ENCODE data around the gene ABT1.

The ABT1 gene

DNA sequence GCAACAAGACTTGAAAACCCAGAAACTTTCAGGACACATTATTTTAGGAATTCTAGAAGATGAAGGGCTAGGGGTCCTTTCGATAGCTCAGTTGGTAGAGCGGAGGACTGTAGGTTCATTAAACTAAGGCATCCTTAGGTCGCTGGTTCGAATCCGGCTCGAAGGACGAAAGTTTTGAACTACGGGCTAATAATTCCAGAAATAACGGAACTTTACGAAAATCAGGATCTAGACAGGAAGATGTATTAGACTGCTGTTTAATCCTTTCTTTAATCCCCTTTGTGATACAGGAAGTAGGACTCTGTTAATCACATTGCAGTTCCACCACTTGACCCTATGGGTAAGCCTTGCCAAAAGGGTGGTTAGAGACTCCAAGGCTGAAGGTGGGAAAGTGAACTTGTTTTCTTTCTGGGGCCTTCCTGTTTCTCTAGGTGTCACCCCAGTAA, 21.2 kb upstream of the ABT1 start:
- DNase-seq: peak; percentile 19

DNA sequence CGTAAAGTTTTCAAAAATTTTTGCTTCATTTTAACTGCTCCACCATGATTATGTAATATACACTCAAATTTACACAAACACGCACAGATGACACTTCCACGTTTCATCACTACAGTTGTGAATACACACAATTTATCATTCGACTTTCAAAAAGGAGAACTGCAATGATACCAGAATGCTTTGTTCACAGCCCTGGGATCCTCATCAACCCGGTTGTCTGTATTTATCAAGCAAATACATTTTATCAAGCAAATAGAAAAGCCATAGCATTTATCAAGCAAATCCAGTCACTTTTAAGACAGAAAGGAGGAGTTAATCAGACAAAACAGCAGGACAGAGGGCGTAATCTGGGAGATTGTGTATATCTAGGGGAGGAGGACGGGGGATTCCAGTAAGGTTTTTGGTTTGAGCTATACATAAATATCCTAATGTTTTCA, 20.3 kb upstream of the ABT1 start:
- no peak for DNase-seq

DNA sequence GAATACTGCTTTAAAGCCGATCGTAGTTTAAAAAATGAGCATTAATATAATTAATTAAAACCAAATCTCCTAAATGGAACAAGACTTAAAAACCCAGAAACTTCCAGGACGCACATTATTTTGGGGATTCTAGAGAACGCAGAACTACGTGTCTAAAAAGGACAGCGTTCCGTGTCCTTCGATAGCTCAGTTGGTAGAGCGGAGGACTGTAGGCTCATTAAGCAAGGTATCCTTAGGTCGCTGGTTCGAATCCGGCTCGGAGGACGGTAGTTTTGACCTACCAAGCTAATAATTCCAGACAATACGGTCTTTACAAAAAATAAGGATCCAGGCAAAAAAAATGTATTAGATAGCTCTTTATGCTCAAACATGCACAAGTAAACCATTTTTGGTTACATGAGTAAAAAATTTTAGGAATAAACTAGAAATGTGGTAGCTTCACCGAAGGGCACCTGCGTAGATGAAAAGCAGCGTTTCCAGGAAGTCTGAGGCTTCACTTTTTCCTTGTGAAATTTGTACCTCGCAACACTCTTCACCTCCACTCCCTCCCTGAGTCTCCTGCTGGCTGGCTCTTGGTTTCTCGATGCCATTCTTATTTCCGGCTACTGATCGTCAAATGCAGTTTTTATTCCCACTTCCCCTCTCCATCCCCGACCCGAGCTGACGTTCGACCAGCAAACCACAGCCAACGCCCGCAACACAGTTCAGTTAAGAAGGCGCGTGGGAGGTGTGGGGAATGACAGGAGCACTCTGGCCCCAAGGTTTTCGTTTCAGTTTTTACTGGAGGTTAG, 19.6 kb upstream of the ABT1 start:
- peak; percentile 51 for DNase-seq

DNA sequence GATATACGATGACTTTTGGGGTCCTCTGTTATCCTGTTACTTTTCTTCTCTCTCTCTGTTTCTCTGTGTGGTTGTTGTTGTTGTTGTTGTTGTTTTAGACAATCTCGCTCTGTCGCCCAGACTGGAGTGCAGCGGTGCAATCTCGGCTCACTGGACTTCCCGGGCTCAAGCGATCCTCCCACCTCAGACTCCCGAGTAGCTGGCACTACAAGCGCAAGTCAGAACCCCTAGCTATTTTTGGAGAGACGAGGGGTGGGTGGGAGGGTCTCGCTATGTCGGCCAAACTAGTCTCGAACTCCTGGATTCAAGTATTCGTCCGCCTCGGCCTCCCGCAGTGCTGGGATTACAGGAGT, 19.1 kb upstream of the ABT1 start:
- DNase-seq: no peak

DNA sequence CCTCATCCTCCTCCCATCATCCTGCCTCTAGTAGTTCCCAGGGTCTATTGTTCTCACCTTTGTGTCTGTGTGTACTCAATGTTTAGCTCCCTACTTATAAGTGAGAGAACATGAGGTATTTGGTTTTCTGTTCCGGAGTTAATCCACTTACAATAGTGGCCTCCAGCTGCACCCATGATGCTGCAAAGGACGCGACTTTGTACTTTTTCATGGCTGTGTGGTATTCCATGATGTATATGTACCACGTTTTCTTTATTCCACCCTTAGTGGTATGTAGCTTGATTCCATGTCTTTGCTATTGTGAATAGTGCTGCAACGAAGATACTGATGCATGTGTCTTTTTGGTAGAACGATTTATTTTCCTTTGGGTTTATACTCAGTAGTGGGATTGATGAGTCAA, 18.5 kb upstream of the ABT1 start:
- DNase-seq: no peak

DNA sequence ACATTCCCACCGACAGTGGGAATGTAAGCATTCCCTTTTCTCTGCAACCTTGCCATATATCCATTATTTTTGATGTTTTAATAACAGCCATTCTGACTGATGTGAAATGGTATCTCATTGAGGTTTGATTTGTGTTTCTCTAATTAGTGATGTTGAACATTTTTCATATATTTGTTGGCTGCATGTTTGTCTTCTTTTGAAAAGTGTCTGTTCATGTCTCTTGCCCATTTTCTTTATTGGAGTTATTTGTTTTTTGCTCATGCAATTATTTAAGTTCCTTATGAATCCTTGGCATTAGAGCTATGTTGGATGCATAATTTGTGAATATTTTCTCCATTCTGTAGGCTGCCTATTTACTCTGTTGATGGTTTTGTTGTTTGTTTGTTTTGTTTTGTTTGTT, 18.0 kb upstream of the ABT1 start:
- no peak for DNase-seq

DNA sequence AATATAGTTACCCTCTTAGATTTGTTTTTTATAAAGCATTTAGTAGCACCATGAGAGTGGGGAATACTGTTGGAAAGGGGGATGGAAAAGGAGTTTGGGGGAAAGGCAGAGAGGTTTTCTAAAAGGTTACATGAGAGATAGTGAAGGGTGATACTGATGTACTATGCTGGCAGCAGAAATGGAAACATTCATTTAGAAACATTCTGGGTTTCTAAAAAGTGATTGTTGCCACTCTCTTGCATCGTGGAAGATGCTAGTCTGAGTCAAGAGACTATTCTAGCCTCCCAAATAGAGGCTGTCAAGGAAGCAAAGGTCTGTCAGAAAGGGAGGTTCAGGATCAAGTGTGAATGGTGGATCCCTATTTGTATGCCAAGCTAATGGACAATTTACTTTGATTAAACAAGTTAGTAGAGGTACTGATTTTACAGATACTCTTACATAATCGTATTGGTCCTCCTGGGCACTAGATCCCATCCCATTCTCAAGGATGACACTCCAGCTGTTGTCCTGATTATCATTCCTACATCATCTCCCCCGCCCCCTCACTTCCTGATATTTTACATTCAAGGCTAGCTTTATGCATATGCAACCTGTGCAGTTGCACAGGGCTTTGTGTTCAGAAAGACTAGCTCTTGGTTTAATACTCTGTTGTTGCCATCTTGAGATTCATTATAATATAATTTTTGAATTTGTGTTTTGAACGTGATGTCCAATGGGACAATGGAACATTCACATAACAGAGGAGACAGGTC, 15.4 kb upstream of the ABT1 start:
- no peak for DNase-seq

DNA sequence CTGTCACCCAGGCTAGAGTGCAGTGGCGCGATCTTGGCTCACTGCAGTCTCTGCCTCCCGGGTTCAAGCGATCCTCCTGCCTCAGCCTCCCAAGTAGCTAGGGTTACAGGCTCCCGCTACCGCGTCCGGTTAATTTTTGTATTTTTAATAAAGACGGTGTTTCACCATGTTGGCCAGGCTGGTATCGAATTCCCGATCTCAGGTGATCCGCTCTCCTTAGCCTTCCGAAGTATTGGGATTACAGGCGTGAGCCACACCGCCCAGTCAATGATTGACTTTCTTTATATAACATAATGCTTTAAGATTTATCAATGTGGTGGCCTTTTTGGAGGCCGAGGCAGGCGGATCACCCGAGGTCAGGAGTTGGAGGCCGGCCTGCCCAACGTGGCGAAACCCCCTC, 7.8 kb upstream of the ABT1 start:
- no peak for DNase-seq

DNA sequence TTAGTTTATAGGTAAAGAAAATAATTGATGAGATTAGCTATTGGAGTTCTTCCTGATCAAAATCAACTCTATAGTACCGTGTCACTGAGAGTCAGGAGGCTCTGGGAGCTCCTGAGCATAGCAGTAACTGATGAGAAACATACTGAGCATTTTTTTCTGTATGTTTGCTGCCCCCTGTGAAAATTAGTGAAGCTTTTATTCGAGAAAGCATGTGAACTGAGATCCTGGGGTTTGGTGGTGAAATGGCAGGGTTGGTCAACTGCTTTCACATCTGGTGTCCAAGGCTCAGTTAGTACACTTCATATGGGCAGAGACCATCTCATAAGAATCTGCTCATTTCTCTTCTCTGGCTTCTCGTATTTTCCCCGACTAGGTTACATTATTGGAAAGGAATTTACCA, 4.1 kb upstream of the ABT1 start:
- DNase-seq: no peak

DNA sequence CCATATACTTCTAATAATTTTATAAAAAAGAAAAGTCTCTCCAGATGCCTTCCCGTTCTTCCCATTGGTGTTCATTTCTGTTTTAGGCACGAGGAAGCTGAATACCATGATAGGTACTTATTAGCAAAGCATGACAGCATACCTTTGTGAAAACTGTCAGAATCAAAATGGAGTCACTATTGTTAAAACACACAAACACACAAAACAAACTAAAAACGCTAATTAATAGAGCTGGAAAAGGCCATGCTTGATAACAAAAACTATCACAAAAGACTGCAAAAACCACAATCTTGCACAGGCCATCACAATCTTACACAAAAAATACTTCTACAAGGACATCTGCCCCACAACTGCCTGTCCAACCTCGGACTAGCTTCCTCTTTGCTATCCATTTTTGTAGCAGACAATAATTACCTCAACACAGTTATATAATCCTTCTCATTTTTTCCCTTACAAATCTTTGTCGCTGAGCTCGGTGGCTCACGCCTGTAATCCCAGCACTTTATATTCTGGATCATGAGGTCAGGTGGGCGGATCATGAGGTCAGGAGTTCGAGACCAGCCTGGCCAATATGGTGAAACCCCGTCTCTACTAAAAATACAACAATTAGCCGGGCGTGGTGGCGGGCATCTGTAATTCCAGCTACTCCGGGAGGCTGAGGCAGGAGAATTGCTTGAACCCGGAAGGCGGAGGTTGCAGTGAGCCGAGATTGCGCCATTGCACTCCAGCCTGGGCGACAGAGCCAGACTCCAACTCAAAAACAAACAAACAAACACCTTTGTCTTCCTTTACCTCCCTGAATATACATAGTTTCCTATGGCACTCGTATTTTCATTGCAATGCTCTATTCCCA, 3.2 kb upstream of the ABT1 start:
- no peak for DNase-seq

DNA sequence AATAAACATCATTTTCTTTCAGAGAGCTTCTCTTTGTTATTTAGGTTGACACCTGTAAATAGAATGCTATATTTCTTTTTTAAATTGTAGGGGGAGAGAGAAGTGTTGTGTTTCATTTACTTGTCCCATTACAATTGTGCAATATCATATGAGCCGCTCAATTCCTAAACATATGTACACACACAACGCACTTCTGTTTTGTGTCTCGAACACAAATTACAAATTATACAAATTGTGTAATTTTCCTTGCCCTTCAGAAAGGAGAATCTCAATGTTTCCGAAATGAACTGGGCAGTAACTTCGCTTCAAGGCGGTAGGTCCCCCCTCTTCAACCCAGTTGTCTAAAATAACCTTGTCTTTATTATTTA, 2.6 kb upstream of the ABT1 start:
- no peak for DNase-seq

DNA sequence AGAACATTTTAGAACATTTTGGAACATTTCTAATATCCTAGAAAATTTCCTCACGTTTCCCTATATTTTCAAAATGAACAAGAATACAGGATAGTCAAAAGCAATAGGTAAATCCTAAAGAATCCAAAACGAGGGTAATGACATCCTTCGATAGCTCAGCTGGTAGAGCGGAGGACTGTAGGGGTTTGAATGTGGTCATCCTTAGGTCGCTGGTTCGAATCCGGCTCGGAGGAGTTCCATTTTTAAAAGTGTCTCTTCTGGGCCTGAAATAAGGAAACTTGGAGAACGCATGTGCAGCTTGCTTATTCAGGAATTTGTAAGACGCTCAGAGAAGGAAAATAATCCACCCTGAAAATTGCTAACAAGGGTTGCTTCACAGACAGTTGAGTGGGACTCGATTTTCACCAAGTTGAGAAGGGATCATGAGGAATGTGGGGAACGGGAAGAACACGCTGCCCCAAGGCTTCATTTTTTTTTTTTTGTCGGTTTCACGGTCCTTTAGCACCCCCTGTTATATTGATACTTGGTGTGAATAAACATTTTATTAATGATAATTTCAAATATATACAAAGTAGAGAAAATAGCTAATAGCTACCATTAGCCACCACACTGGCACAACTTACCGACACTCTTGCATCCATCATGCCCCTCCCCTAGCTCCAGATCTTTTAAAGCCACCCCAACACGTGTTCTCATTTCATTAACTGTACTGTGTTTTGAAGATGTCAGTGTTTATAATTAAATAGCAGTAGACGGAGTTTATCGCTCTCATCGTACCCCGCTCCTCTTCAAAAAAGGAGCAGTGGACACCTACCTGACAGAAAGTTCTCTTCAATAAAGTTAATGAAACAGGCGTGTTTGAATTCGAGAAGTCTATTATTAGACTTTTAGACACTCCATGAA, 1.8 kb upstream of the ABT1 start:
- peak; percentile 22 for DNase-seq

DNA sequence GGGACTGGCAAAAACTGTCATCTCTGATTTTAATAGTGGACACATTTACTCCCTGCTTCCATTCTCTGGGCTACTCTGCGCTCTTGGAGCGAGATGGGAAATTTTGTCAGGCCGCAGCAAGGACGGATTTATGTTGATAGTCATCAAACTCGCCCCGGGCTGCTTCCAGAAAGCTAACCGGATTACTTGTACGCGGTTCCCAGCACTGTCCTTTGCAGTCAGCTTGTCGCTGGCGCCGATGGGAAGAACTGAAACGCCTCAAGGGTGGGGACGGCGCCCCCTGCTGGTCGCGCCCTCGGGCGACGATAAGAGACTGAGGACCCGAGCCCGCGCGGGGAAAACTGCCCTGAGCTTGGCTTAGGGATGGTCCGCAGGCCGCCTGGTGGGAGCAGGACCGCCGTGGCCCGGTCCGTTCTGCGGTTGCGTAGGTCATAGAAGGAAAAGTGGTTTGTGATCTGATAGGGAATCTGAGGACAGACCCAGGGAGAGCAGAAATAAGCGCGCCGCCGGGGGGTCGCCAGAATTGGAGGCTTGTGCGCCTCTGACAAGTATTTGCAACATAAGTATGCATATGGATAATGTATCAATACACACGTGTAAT, 984 bp upstream of the ABT1 start:
- peak; percentile 96 for DNase-seq

DNA sequence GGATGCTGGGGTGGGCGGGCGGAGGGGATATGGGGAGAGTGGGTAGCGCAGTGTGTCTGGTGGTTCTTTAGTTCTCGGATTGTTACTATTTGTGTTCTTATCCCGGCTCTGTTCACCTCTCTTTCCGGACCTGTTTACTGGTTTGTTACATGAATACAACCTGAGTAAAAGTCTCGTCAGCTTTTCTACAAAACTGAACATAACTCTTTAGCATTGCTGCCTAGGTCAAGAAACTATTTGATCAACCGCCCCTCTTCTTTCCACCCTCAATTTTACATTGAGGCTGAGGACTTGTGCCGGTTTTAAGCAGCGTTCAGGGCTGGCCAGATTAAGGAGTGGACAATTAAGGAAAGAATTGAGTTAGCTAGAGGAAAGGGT, 625 bp downstream of the ABT1 start:
- no peak for DNase-seq

DNA sequence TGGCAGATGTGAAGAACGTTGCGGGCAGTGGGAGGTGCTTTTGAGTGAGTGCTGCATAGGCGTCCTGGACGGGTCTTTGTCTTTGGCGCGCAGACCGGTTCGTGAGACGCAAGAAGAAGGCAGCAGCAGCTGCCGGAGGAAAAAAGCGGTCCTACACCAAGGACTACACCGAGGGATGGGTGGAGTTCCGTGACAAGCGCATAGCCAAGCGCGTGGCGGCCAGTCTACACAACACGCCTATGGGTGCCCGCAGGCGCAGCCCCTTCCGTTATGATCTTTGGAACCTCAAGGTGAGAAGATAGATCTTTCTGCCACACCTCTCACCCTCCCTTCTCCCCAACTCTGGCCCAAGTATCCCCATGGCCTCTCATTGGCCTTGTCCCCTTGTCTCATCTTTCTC, 1.1 kb downstream of the ABT1 start:
- DNase-seq: peak; percentile 20

DNA sequence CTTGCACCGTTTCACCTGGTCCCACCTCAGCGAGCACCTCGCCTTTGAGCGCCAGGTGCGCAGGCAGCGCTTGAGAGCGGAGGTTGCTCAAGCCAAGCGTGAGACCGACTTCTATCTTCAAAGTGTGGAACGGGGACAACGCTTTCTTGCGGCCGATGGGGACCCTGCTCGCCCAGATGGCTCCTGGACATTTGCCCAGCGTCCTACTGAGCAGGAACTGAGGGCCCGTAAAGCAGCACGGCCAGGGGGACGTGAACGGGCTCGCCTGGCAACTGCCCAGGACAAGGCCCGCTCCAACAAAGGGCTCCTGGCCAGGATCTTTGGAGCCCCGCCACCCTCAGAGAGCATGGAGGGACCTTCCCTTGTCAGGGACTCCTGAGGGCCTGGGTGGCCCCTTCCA, 1.5 kb downstream of the ABT1 start:
- no peak for DNase-seq

DNA sequence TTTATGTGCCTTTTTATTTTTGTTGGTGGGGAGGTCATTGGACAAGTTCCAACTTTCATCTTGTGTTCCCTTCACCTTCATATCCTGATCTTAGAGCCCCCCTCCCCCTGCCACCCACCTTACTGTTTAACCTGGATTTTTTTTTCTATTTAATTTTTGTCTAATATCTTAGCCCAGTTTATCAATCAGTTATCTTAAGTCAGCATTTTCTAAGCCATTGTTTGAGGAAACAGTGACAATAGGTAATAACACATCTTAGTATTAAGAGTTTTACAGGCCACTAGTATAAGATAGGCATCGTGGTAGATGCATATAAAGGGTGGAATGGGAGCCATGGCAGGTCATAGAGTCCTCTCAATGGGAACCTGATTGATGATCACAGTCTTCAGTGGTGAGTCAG, 2.4 kb downstream of the ABT1 start:
- no peak for DNase-seq

DNA sequence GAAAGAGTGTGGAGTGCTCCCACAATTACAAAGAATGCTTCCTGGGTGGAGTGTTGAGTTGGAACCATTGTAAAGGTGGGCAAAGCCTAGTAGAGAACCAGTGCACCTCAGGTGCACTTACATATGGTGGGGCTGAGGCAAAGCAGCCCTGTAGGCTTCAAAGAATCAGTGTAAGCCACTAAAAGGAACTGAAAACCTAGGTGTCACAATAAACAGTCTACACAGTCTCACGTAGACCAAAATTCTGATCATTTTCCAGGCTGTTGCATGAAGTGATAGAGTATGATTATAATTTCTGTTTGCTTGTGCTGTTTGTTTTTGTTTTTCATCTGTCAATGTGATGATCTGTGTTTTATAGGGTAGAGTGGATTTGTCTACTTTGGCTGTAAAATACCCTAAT, 2.8 kb downstream of the ABT1 start:
- DNase-seq: no peak

DNA sequence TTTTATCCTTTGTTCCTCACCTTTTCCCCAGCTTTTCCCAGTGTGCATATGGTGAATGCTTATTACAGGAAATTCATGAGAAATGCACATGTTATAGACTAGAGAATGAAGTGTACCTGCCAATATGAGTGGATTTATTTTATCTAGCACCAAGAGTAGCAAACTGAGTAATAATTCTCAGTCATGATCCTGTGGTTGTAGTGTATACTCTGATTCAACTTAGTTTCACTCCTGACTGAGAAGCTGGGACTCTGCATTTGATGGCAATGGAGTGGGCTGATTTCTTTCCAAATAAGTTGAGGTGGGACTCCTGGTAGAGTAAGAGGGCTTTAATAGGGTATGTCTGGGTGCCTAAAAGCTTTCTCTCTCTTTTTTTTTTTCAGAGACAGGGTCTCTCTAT, 4.0 kb downstream of the ABT1 start:
- no peak for DNase-seq

DNA sequence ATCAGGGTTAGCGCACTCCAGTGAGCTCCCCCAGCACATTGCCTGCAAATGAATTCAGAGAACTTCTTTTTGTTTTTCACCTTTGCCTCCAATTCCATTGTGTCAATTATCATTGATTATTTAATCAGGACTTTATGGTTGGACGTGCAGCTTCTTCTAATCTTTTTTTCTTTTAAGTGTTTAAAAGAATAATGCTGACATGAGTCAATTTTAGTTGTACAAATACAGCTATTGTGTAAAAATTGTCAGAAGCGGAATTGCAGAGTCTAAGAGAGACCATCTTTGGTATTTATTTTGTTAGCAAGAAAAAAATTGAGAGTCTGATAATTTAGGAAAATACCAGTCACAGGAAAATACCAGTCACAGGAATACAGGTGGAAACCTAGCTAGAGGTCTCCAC, 5.5 kb downstream of the ABT1 start:
- DNase-seq: no peak

DNA sequence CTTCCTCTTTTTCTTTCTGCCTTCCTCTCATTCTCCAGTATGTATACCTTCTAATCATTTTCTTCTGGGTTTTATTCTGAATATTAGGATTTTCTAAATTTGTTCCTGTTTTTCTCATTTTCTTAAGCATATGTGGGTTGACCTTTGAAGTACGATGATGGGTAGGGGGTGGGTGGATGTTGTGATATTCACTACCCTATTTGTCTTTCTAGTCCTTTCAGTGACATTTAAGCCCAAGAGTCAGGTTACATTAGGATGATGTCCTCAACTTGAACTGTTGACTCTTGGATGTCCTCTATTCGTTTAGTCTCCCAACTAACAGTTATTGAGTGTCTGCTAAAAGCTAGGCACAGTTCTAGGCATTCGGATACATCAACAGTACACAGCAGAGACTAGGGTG, 7.3 kb downstream of the ABT1 start:
- no peak for DNase-seq

DNA sequence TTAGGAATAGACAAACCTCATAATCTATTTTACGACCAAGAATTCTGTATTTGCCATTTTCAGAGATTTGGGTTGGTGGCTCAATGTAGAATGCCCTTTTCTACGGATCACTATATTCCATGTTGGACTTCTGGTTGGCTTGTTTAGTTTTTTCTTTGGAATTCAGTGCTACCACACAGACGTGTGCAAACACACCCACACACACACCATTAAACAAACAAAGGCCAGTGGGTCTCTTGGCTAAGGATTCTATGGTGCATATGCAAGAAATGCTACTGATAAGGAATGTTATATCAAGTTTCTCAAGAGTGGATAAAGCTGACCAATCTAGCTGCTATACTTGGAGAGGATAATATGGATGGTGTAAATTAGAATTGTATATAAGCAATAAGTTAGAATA, 8.0 kb downstream of the ABT1 start:
- DNase-seq: no peak
